Activated naive CD4-positive, alpha-beta T cell treated with anti-CD3 and anti-CD28 coated beads, Interleukin-2, amount 50 U/mL, for 24 hours (primary cell): ENCODE measurements around the gene MIF4GD.
"Not testable (repeated sequence)": the region's sequence is repeated elsewhere in the genome, so short reads cannot be mapped to it uniquely, and the experiment has no call there.

ENCODE experiments used
- H3K27ac Mint-ChIP-seq: one replicate; pipeline ENCODE4 v1.8.0; 2021; ENCODE audit warnings: mild to moderate bottlenecking, mixed read lengths
- H3K27me3 Mint-ChIP-seq: one replicate; pipeline ENCODE4 v1.8.0; 2021; ENCODE audit warnings: mixed read lengths
- H3K36me3 Mint-ChIP-seq: one replicate; pipeline ENCODE4 v1.8.0; 2021; ENCODE audit warnings: mixed read lengths
- H3K4me1 Mint-ChIP-seq: one replicate; pipeline ENCODE4 v1.8.0; 2021; ENCODE audit warnings: mixed read lengths
- H3K4me3 Mint-ChIP-seq: one replicate; pipeline ENCODE4 v1.8.0; 2021; ENCODE audit warnings: mild to moderate bottlenecking, mixed read lengths
- H3K9me3 Mint-ChIP-seq: one replicate; pipeline ENCODE4 v1.8.0; 2021; ENCODE audit warnings: mixed read lengths

Gene MIF4GD

GRCh38 chr17:75295201-75296158, 24.4 kb upstream of the MIF4GD start:
- Mint-ChIP-seq H3K4me1 (peaks cover 10% of the 10 kb centered on the region), H3K36me3 (no peaks in the 10 kb centered on the region), H3K27me3 (no peaks in the 10 kb centered on the region), H3K27ac (peak overlapping the region; percentile 1), H3K4me3 (peak overlapping the region; percentile 57), H3K9me3 (no peaks in the 10 kb centered on the region)

GRCh38 chr17:75292810-75293448, 21.9 kb upstream of the MIF4GD start:
- not testable (repeated sequence) for H3K27me3 Mint-ChIP-seq, H3K4me3 Mint-ChIP-seq, H3K9me3 Mint-ChIP-seq, H3K36me3 Mint-ChIP-seq, H3K27ac Mint-ChIP-seq
- H3K4me1 Mint-ChIP-seq = peaks cover 19% of the 10 kb centered on the region

GRCh38 chr17:75289832-75290337, 18.9 kb upstream of the MIF4GD start:
- no peaks in the 10 kb centered on the region for H3K9me3 Mint-ChIP-seq
- H3K4me1 Mint-ChIP-seq = peaks cover 11% of the 10 kb centered on the region
- H3K27me3 Mint-ChIP-seq = no peaks in the 10 kb centered on the region
- H3K4me3 Mint-ChIP-seq = peak overlapping the region; percentile 100
- peak overlapping the region; percentile 100 for H3K27ac Mint-ChIP-seq
- H3K36me3 Mint-ChIP-seq = peaks cover 3% of the 10 kb centered on the region

- Mint-ChIP-seq H3K4me1 (peaks cover 11% of the 10 kb centered on the region), H3K27me3 (no peaks in the 10 kb centered on the region), H3K36me3 (peaks cover 3% of the 10 kb centered on the region), H3K27ac (peak within 1 kb of the TSS; percentile 100), H3K9me3 (no peaks in the 10 kb centered on the region), H3K4me3 (peak within 1 kb of the TSS; percentile 100)
Measured at GRCh38 chr17:75289115-75289831, 18.2 kb upstream of the MIF4GD start, which contains the start of gene SLC25A19. Gene SLC25A19 (minus strand): TSS chr17:75289433. CDS start chr17:75286764, 2,669 bp downstream.

GRCh38 chr17:75288770-75289114, 17.7 kb upstream of the MIF4GD start:
- Mint-ChIP-seq H3K9me3 (no peaks in the 10 kb centered on the region), H3K36me3 (peaks cover 3% of the 10 kb centered on the region), H3K27me3 (no peaks in the 10 kb centered on the region), H3K4me1 (peaks cover 11% of the 10 kb centered on the region), H3K4me3 (peak overlapping the region; percentile 100), H3K27ac (peak overlapping the region; percentile 100)

- H3K27ac Mint-ChIP-seq = peak overlapping the region; percentile 100
- peaks cover 5% of the 10 kb centered on the region for H3K36me3 Mint-ChIP-seq
- H3K27me3 Mint-ChIP-seq = no peaks in the 10 kb centered on the region
- no peaks in the 10 kb centered on the region for H3K9me3 Mint-ChIP-seq
- H3K4me3 Mint-ChIP-seq = peak overlapping the region; percentile 100
- H3K4me1 Mint-ChIP-seq = peaks cover 11% of the 10 kb centered on the region
Measured at GRCh38 chr17:75288359-75288758, 17.3 kb upstream of the MIF4GD start.

- Mint-ChIP-seq H3K27me3 (no peaks in the 10 kb centered on the region), H3K4me3 (no peak overlapping the region), H3K4me1 (peaks cover 11% of the 10 kb centered on the region), H3K27ac (peak overlapping the region; percentile 65), H3K36me3 (peaks cover 7% of the 10 kb centered on the region), H3K9me3 (no peaks in the 10 kb centered on the region)
Measured at GRCh38 chr17:75287221-75287620, 16.2 kb upstream of the MIF4GD start.

- peaks cover 11% of the 10 kb centered on the region for H3K36me3 Mint-ChIP-seq
- H3K4me1 Mint-ChIP-seq = peaks cover 11% of the 10 kb centered on the region
- no peak overlapping the region for H3K27ac Mint-ChIP-seq
- H3K4me3 Mint-ChIP-seq = no peak overlapping the region
- no peaks in the 10 kb centered on the region for H3K27me3 Mint-ChIP-seq
- no peaks in the 10 kb centered on the region for H3K9me3 Mint-ChIP-seq
Measured at GRCh38 chr17:75285123-75285522, 14.1 kb upstream of the MIF4GD start.

GRCh38 chr17:75280189-75280588, 9.2 kb upstream of the MIF4GD start:
- not testable (repeated sequence) for H3K36me3 Mint-ChIP-seq, H3K27ac Mint-ChIP-seq, H3K4me1 Mint-ChIP-seq, H3K9me3 Mint-ChIP-seq, H3K4me3 Mint-ChIP-seq, H3K27me3 Mint-ChIP-seq

- H3K4me3 Mint-ChIP-seq = no peak overlapping the region
- peaks cover 9% of the 10 kb centered on the region for H3K36me3 Mint-ChIP-seq
- H3K9me3 Mint-ChIP-seq = no peaks in the 10 kb centered on the region
- no peaks in the 10 kb centered on the region for H3K27me3 Mint-ChIP-seq
- H3K27ac Mint-ChIP-seq = no peak overlapping the region
- peaks cover 14% of the 10 kb centered on the region for H3K4me1 Mint-ChIP-seq
Measured at GRCh38 chr17:75277664-75278071, 6.6 kb upstream of the MIF4GD start.

- Mint-ChIP-seq H3K9me3 (no peaks in the 10 kb centered on the region), H3K4me3 (peak overlapping the region; percentile 11), H3K27me3 (no peaks in the 10 kb centered on the region), H3K36me3 (peaks cover 7% of the 10 kb centered on the region), H3K27ac (no peak overlapping the region), H3K4me1 (peaks cover 32% of the 10 kb centered on the region)
Measured at GRCh38 chr17:75273977-75274708, 3.1 kb upstream of the MIF4GD start.

GRCh38 chr17:75272848-75273184, 1.8 kb upstream of the MIF4GD start:
- Mint-ChIP-seq H3K27ac (peak overlapping the region; percentile 70), H3K36me3 (peaks cover 7% of the 10 kb centered on the region), H3K4me1 (peaks cover 40% of the 10 kb centered on the region)

GRCh38 chr17:75271955-75272847, 1.2 kb upstream of the MIF4GD start:
- H3K27me3 Mint-ChIP-seq = no peaks in the 10 kb centered on the region
- peaks cover 7% of the 10 kb centered on the region for H3K36me3 Mint-ChIP-seq
- H3K4me1 Mint-ChIP-seq = peaks cover 41% of the 10 kb centered on the region
- no peaks in the 10 kb centered on the region for H3K9me3 Mint-ChIP-seq
- peak overlapping the region; percentile 94 for H3K27ac Mint-ChIP-seq
- peak overlapping the region; percentile 90 for H3K4me3 Mint-ChIP-seq

More at GRCh38 chr17:75272848-75273184, 1.8 kb upstream of the MIF4GD start:
- Mint-ChIP-seq H3K4me3 (peak overlapping the region; percentile 90), H3K27me3 (no peaks in the 10 kb centered on the region), H3K9me3 (no peaks in the 10 kb centered on the region)

- H3K4me3 Mint-ChIP-seq = peak overlapping the region; percentile 90
- peaks cover 41% of the 10 kb centered on the region for H3K4me1 Mint-ChIP-seq
- H3K27me3 Mint-ChIP-seq = no peaks in the 10 kb centered on the region
- peaks cover 9% of the 10 kb centered on the region for H3K36me3 Mint-ChIP-seq
- H3K27ac Mint-ChIP-seq = peak overlapping the region; percentile 94
- H3K9me3 Mint-ChIP-seq = no peaks in the 10 kb centered on the region
Measured at GRCh38 chr17:75271233-75271954, 363 bp upstream of the MIF4GD start.
